Smooth muscle cell (in vitro differentiated cells): ENCODE results near the gene PRKCZ. TPM values are rescaled to one million over a fixed set of nuclear protein-coding genes. Genes with fewer than 3 reads are reported as not detected.

Source experiments
- DNase-seq: peaks from one replicate; lab custom pipeline; 2025; ENCODE audit not compliant: unreplicated experiment; lab: John Stamatoyannopoulos, UW
- H2AFZ ChIP-seq: fragments of 200-600 bp; sonication (generic); 2 replicates; pipeline ENCODE4 v1.6.0; 2016; ENCODE audit warnings: antibody characterized with exemption, low read depth, mild to moderate bottlenecking
- H3F3A ChIP-seq: fragments of 200-600 bp; sonication (generic); 2 replicates; pipeline ENCODE4 v1.6.0; 2017; ENCODE audit warnings: antibody characterized with exemption, low read depth
- H3K27ac ChIP-seq: fragments of 200-600 bp; sonication (generic); 2 replicates; pipeline ENCODE4 v1.5.1; 2016; ENCODE audit warnings: low read depth, mild to moderate bottlenecking
- H3K27me3 ChIP-seq: fragments of 200-600 bp; sonication (generic); 2 replicates; pipeline ENCODE4 v1.6.1; 2016; ENCODE audit warnings: low read depth, mild to moderate bottlenecking
- H3K36me3 ChIP-seq: fragments of 200-600 bp; sonication (generic); 2 replicates; pipeline ENCODE4 v1.5.1; 2016; ENCODE audit warnings: low read depth
- H3K4me1 ChIP-seq: fragments of 200-600 bp; sonication (generic); 2 replicates; pipeline ENCODE4 v1.5.1; 2016; ENCODE audit warnings: low read depth
- H3K4me2 ChIP-seq: fragments of 200-600 bp; sonication (generic); 2 replicates; pipeline ENCODE4 v1.6.0; 2016; ENCODE audit warnings: mild to moderate bottlenecking
- H3K4me3 ChIP-seq: fragments of 200-600 bp; sonication (generic); 2 replicates; pipeline ENCODE4 v1.5.1; 2016; ENCODE audit warnings: mild to moderate bottlenecking
- H3K79me2 ChIP-seq: fragments of 200-600 bp; sonication (generic); 2 replicates; pipeline ENCODE4 v1.6.0; 2016; ENCODE audit warnings: low read depth, mild to moderate bottlenecking
- H3K9ac ChIP-seq: fragments of 200-600 bp; sonication (generic); 2 replicates; pipeline ENCODE4 v1.6.0; 2016; ENCODE audit warnings: low read depth
- H3K9me3 ChIP-seq: fragments of 200-600 bp; sonication (generic); replicated peaks from 2 replicates; pipeline ENCODE4 v1.5.1; 2016; ENCODE audit warnings: low read depth
- H4K20me1 ChIP-seq: fragments of 200-600 bp; sonication (generic); 2 replicates; pipeline ENCODE4 v1.6.0; 2016; ENCODE audit warnings: low read depth
- WGBS: methylation state at CpG from one replicate; pipeline ENCODE4 v1.1.7; 2016; ENCODE audit warnings: low lambda C conversion rate; 5-methylcytosine and 5-hydroxymethylcytosine counted together
- polyA plus RNA-seq: library from polyadenylated mRNA; unstranded; fragments of >200 nt; fragmentation: Nextera tagmentation; extraction: Ambion mirVana; gene quantifications from 2 replicates; pipeline ENCODE4 v1.2.1, GENCODE V29; 2016
- total RNA-seq: library from RNA; depleted of rRNA; stranded (reverse); fragments of >200 nt; gene quantifications from 2 replicates; pipeline ENCODE4 v1.2.3, GENCODE V29; 2014
- TF ChIP-seq, protein P1 (sequence below): fragments of 200-600 bp; sonication (generic); IDR thresholded peaks from 2 replicates; pipeline ENCODE4 v1.5.1; 2017; ENCODE audit warnings: borderline replicate concordance, mild to moderate bottlenecking, antibody characterized with exemption; ENCODE audit not compliant: insufficient read depth, poor library complexity, severe bottlenecking

The PRKCZ gene
- total and polyA plus RNA-seq, 2 experiments from 2014 or later, result 5.8 to 10.3 TPM

DNA sequence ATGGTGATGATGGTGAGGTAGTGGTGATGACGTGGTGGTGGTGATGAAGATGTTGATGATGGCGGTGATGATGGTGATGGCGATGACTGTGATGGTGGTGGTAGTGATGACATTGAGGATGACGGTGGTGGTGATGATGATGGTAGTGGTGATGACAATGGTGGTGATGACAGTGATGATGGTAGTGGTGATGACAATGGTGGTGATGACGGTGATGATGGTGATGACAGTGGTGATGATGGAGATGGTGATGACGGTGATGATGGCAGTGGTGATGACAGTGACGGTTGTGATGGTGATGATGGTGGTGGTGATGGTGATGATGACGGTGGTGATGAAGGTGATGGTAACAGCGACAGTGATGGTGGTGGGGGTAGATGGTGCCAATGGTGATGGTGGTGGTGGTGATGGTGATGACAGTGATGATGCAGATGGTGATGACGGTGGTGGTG, 105.0 kb downstream of the PRKCZ start:
- Histone ChIP-seq H3K9ac (no peak overlapping the region), H3K4me3 (no peak overlapping the region), H3K4me1 (no peaks in the 10 kb centered on the region), H3K79me2 (no peaks in the 10 kb centered on the region), H3F3A (no peaks in the 10 kb centered on the region), H3K4me2 (no peak overlapping the region), H4K20me1 (no peaks in the 10 kb centered on the region), H3K27me3 (no peaks in the 10 kb centered on the region), H3K9me3 (no peaks in the 10 kb centered on the region), H3K27ac (no peak overlapping the region), H3K36me3 (no peaks in the 10 kb centered on the region), H2AFZ (no peak overlapping the region)
- TF ChIP-seq, protein P1, sequence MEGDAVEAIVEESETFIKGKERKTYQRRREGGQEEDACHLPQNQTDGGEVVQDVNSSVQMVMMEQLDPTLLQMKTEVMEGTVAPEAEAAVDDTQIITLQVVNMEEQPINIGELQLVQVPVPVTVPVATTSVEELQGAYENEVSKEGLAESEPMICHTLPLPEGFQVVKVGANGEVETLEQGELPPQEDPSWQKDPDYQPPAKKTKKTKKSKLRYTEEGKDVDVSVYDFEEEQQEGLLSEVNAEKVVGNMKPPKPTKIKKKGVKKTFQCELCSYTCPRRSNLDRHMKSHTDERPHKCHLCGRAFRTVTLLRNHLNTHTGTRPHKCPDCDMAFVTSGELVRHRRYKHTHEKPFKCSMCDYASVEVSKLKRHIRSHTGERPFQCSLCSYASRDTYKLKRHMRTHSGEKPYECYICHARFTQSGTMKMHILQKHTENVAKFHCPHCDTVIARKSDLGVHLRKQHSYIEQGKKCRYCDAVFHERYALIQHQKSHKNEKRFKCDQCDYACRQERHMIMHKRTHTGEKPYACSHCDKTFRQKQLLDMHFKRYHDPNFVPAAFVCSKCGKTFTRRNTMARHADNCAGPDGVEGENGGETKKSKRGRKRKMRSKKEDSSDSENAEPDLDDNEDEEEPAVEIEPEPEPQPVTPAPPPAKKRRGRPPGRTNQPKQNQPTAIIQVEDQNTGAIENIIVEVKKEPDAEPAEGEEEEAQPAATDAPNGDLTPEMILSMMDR, result no peak
- DNase-seq, result no peak
- WGBS, result 96% methylated on average over 9 of the region's 10 CpGs

DNA sequence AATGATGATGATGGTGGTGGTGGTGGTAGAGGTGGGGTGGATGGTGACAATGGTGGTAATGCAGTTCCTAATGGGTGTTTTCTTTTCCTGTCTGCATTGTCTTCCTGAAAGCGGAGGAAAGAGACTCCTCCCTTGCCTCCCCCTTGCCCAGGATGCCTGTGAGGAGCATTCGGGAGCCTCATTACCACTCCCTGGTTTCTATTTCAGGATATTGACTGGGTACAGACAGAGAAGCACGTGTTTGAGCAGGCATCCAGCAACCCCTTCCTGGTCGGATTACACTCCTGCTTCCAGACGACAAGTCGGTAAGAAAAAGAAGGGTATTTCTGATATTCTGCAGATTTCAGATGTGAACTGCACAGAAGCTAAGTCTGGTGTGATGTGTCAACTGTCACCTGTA, 105.6 kb downstream of the PRKCZ start:
- no peaks in the 10 kb centered on the region for H3K27me3 ChIP-seq
- no peak overlapping the region for H3K9ac ChIP-seq
- WGBS, result 94% methylated on average over 6 of the region's 6 CpGs
- TF ChIP-seq, protein P1, result no peak
- H3K36me3 ChIP-seq, result no peaks in the 10 kb centered on the region
- no peak for DNase-seq
- H3F3A ChIP-seq, result no peaks in the 10 kb centered on the region
- H2AFZ ChIP-seq, result no peak overlapping the region
- no peak overlapping the region for H3K27ac ChIP-seq
- H3K4me1 ChIP-seq, result no peaks in the 10 kb centered on the region
- no peaks in the 10 kb centered on the region for H3K79me2 ChIP-seq
- no peak overlapping the region for H3K4me2 ChIP-seq
- no peaks in the 10 kb centered on the region for H3K9me3 ChIP-seq
- no peaks in the 10 kb centered on the region for H4K20me1 ChIP-seq
- H3K4me3 ChIP-seq, result no peak overlapping the region

DNA sequence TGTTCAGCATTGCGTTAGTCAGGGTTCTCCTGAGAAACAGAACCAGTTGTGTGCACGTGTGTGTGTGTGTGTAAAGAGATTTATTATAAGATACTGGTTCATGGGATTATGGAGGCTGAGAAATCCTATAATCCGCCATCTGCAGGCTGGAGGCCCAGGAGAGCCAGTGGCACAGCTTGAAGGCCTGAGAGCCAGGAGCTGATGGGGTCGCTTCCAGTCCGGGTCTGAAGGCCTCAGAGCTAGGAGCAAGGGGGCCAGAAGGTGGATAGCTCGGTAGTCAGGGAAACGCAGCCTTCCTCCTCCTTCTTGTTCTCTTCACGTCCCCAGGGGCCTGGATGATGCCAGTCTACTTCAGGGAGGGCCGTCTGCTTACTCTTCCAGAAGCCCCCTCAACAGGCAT, 106.7 kb downstream of the PRKCZ start:
- Histone ChIP-seq H3K79me2 (no peaks in the 10 kb centered on the region), H3K4me2 (no peak overlapping the region), H3K36me3 (no peaks in the 10 kb centered on the region), H3K9ac (no peak overlapping the region), H3K27me3 (no peaks in the 10 kb centered on the region), H4K20me1 (no peaks in the 10 kb centered on the region), H3K27ac (no peak overlapping the region), H3K4me3 (no peak overlapping the region), H3K9me3 (no peaks in the 10 kb centered on the region), H3K4me1 (no peaks in the 10 kb centered on the region), H2AFZ (no peak overlapping the region), H3F3A (no peaks in the 10 kb centered on the region)
- 88% methylated on average over 6 of the region's 9 CpGs for WGBS
- TF ChIP-seq, protein P1, result no peak
- DNase-seq, result no peak

DNA sequence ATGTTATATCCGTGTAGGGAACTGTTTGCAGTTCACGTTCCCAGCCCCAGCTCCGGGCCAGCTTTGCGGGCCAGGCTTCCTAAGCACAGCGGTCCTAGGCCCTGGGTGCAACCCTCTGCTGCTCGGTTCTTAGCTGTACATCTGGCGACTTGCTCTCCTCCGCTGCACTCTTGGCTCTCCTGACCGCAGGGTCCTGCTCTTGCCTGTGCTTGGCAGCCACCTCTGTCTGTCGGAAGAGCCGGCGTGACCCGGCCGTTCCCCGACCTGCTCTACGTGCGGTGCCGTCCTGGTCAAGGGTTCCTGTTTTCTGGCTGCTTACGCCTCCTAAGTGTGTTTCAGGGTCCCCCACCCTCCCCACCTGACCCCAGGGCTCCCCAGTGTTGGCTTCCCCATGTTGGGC, 107.6 kb downstream of the PRKCZ start:
- TF ChIP-seq, protein P1, result no peak
- WGBS, result 99% methylated on average over 16 of the region's 19 CpGs
- no peaks in the 10 kb centered on the region for H3K9me3 ChIP-seq
- no peak for DNase-seq
- H2AFZ ChIP-seq, result no peak overlapping the region
- no peaks in the 10 kb centered on the region for H3K4me1 ChIP-seq
- H3K27me3 ChIP-seq, result no peaks in the 10 kb centered on the region
- no peaks in the 10 kb centered on the region for H4K20me1 ChIP-seq
- no peak overlapping the region for H3K4me3 ChIP-seq
- H3F3A ChIP-seq, result no peaks in the 10 kb centered on the region
- H3K9ac ChIP-seq, result no peak overlapping the region
- H3K79me2 ChIP-seq, result no peaks in the 10 kb centered on the region
- H3K36me3 ChIP-seq, result no peaks in the 10 kb centered on the region
- no peak overlapping the region for H3K4me2 ChIP-seq
- H3K27ac ChIP-seq, result no peak overlapping the region
